Stimulated activated CD8-positive, alpha-beta memory T cell treated with anti-CD3 and anti-CD28 coated beads, Interleukin-15, amount 100 ng/mL, for 4 hours (primary cell): ENCODE measurements around the gene NEK7.

Source experiments
- DNase-seq, 2 donors: peaks; one replicate each; pipeline ENCODE4 v3.0.0-alpha.2; 2020; ENCODE audit warnings: low read depth in 2 of 2

The NEK7 gene

GRCh38 chr1:198143797-198144196 is 13.0 kb upstream of the NEK7 start:
- DNase-seq, result no peak

GRCh38 chr1:198147216-198147615 is 9.6 kb upstream of the NEK7 start:
- no peak for DNase-seq

- DNase-seq, result no peak
Measured at GRCh38 chr1:198150369-198150768, 6.4 kb upstream of the NEK7 start.

DNA sequence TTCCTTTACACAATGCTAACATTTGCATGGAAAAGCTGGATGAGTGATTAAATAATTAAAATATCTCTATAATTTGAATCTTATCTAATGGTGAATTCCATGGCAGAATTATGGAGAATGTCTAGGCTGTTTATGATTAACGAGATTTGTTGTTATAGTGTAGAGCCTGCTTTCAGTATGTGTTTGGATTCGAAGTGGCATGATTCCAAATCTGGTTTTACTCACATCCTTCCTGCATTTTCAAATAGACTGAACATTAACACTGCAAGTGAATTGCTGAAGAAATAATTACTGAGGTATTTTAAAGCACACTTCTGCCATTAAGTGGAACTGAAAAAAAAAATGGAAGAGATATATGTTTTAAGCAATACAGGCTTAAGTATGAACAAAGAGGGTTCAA is 5.1 kb upstream of the NEK7 start:
- DNase-seq, result no peak

DNA sequence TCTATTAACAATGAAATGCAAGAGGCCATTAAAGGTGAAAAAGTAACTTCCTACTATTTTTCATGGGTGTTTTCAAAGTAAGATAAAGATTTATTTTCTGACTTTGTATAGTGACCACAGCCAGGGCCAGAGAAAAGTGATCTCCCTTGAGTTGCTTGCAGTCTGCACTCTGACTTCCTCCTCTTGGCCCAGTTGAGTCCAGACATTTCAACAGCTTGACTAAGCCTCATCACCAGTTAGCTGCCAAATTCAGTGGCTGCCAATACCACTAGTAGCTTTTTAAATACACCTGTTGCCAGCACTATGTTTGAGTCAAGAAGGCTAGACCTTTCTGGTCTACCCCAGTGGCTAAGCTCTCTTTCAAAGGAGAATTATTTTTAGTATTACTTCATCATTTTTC is 3.7 kb upstream of the NEK7 start:
- no peak for DNase-seq

- DNase-seq, result no peak
Measured at GRCh38 chr1:198153804-198154203, 3.0 kb upstream of the NEK7 start.

DNA sequence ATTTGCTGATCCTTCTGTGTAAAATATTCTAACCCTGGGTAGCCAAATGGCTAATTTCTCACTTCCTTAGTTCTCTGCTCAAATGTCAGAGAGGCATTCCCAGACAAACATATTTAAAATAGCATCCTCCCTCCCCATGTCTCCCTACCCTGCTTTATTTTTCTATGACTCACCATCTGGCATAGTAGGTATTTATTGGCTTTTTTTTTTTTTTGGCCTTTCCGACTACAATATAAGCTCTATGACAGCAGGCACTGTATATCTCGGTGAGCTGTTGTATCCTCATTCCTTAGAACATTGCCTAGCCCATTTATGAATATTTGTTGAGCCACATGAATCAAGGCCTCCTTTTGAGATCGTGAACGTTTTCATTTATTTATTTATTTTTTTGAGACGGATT is 1.5 kb upstream of the NEK7 start:
- DNase-seq, result no peak

- peak in 1 of 2 donors; percentile 54 for DNase-seq
Measured at GRCh38 chr1:198156111-198156744, 570 bp upstream of the NEK7 start.

- peak; percentile 58 to 59 for DNase-seq
Measured at GRCh38 chr1:198157241-198157846, 546 bp downstream of the NEK7 start.

DNA sequence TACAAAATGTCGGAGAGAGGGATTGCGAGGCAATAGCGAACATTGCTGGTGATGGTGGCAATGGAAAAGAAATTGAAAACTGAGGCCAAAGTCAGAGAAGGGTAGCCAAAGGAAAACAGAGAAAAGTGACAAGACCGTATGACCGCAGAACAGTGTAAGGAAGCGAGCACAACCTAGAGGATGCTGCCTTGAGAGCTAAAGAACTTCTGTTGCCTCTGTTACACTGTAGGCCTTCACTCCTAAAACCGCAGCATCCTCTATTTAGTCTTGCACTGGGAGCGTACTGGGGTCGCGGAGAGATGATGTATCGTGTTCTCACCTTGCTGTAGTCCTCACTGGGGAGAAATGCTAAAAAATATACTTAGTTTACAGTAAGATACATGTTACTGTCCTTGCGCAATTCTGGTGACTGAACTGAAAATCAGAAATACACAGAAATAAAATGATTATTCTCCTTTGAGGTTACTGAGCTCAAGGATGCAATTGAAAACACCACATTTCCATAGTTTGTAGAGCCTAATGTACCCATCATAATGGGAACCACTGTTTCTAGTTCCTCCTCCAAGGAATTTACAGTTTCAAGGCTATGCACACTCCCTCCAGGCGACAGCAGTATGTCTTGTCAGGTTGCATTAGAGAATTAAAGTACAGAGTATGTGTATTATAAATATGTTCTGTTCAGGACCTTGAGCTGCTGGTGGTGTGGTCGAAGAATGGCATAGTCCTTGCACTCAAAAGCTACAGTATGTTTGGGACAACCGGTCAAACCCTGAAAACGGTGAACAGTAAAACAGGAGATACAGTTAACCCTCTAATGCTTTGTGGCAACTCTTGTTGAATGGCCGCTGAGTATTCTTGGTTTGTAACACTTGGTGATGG is 1.3 kb downstream of the NEK7 start:
- no peak for DNase-seq

DNA sequence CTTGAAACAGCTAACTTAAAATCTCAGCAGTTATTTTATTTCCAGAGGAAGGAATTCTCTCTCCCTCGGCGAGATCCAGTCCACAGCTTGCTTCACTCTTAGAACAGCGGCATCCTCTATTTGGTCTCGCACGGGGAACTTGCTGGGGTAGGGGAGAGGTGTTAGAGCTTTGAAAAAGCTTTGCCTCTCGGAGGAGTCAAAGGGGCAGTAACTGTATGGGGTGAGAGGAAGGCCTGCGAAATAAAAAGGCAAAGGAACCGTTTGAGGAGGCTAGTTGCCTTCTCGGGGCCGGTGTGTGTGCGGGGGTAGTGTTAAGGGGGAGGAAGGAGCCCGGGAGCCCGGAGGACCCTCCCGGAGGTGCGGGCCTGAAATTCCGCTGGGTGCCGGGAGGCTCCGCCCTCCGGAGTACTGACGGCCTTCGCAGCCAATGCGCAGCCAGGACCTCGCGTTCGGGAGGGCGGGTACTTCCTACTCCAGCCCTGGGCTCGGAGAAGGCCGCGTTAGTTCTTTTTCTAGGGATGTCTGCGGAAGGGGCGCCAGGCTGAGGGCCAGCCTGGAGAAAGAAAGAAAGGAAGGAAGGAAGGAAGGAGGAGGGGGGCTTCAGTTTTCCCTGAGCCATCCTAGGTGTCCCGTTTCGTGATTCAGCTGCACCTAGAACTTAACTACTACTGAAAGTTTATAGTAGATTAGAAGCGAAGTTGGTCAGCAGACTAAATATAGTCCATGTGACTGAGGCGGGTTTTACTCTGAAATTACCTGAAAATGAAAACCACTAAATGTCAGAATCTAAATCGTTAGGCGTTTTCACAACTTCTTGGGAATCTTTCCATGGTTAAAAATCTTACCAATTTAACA is 2.2 kb downstream of the NEK7 start:
- peak; percentile 71 to 72 for DNase-seq

DNA sequence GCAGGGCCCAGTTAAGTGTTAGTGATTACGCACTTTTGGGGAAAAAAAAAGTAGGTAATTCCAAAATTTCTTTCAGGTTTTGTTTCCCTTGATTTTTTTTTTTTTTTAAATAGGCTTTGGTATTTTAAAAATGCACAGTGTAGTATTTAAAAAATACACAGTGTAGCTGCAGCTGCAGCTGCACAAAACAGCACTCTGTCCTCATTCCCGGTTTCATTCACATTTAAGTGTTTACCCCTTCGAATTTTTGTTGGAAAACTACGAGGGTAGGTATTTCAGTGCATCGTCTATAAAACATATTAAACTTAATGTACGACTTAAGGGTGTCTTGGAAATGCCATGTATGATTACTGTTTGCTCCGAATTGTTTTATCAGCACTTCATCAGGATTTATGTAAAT is 3.4 kb downstream of the NEK7 start:
- DNase-seq, result no peak

DNA sequence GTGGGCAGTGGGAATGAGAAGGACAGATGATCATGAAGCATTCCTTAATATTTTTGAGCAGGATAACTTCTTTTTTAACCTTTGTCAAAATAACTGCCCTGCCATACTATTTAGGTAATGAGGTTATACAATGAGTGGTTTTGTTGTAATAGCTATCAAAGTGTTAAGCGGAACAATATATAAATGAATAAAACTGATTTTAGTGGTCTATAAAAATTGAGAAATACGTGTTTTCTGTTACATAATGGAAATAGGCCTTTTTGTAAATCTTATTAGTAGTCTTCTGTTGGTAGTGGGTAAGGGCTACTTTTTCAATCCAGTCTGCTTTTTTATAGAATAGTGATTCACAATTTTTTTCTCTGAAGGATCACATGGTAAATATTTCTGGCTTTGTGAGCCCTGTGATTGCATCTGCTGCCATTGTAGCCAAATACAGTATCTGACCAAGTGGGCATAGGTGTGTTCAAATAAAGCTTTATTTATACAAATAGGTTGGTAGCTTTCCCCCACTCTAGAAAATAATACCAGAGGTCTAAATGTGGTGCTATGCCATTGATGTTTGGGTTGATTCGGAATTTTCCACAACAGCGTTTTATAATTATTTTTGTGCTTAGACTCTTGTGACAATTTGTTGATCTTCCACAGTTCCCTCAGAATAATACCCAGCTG is 4.3 kb downstream of the NEK7 start:
- no peak for DNase-seq

DNA sequence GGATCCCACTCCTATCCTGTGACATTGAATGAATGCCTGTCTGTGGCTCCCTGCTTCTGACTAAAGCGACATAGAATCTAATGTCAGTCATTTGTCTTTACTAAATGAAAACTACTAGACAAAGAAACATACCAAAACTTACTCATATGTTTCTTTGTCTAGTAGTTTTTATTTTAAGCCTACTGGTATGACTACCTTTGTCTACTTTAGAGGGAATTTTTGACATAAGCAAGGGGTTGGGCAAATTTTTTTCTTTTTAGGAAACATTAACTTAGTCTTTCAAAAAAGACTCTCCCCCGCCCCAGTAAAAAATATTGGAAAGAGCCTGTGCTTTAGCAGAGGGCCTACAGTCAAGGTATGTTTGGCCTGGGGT is 4.9 kb downstream of the NEK7 start:
- no peak for DNase-seq

DNA sequence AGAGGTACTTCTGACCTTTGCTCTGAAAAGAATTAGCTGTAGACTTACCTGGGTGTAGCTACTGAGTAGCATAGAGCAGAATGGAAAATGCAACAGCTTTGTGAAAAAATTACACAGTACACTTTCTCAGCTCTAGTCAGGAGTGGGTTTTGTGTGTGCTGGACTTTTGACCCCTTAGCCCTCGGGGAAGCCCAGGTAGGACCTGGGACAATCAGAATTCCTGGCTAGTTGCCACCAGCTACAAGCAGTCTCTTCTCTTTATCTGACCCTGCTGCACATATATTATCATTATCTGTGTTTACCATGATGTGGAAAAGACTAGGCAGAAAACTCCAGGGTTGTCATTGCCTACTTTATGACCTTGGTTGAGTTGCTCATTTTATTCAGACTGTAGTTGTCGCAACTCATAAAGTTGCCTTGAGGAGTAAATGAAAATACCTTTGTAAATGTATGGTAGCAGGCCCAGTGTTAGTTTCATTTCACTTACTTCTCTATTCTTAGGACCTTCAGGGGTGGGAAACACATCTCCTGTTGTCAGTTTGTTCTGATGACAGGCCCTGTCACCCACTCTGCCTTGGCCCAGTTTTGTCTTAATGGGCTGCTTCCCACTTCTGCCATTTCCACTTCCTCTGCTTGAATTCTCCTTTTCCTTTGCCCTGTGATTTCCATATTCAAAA is 5.4 kb downstream of the NEK7 start:
- no peak for DNase-seq

GRCh38 chr1:198165927-198166647 is 9.3 kb downstream of the NEK7 start:
- DNase-seq, result no peak

GRCh38 chr1:198166900-198167299 is 10.1 kb downstream of the NEK7 start:
- DNase-seq, result no peak

DNA sequence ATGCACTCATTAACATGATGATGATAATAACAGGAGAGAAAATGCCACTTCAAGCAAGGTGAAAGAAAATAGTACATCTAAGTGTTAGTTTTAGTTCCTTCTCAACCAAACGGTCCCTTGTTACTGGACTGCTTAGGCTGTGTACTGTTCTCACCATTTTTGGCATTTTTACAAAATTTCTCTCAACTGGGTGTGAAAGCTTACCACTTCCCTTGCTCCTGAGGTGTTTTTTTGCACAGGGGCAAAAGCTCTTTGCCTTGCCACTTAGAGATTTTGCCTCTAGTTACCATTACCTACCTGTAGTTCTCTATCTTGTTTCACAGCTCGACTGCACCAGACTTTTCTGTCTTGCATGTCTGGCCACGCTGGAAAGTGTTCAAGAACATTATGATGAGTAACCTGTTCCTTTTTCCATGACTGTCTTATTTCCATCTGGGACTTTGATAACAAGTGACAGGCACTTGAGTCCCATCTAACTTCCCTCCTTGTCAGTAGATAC is 10.7 kb downstream of the NEK7 start:
- no peak for DNase-seq

GRCh38 chr1:198168227-198168626 is 11.4 kb downstream of the NEK7 start:
- no peak for DNase-seq

GRCh38 chr1:198169672-198170071 is 12.9 kb downstream of the NEK7 start:
- no peak for DNase-seq
